Stomach (tissue), 4 donors: ENCODE measurements around the gene SCYL2.

Experiments
- CTCF ChIP-seq, 7 experiments: fragments of 450-650 bp in 4 of 7; fragments of 200-600 bp in 3 of 7; sonication (generic) in 3 of 7; IDR thresholded peaks; one replicate each; pipeline ENCODE4 v1.5.1; 2016 to 2019; ENCODE audit warnings: antibody characterized with exemption in 7 of 7, control low read depth in 2 of 7, mild to moderate bottlenecking in 1 of 7
- EP300 ChIP-seq: sonication (generic); formaldehyde crosslinking; IDR thresholded peaks from one replicate; pipeline ENCODE4 v1.6.1; 2017; ENCODE audit warnings: antibody characterized with exemption
- POLR2AphosphoS5 ChIP-seq, 3 donors: sonication (generic); formaldehyde crosslinking; IDR thresholded peaks; one replicate each; pipeline ENCODE4 v1.6.1; 2016; ENCODE audit warnings: antibody characterized with exemption in 3 of 3

GRCh38 chr12:100326208-100326607 lies 59.2 kb downstream of the SCYL2 start:
- TF ChIP-seq POLR2AphosphoS5 (IDR thresholded peaks at IDR 0.05) (no peak), CTCF (IDR thresholded peaks at IDR 0.05) (no peak), EP300 (no peak)
